IMR-90 (cell line): Measurements from ENCODE around the gene NMUR1. TPM values are rescaled to one million over a fixed set of nuclear protein-coding genes. Genes with fewer than 3 reads are reported as not detected.

Source experiments
- ATAC-seq: fragments of 200-7000 bp; cut with Tn5 transposase; 2 replicates; pipeline ENCODE4 v1.9.1; 2020; ENCODE audit warnings: low read depth, mild to moderate bottlenecking, moderate library complexity
- BruUV-seq: library from RNA; stranded (reverse); fragments of 400-500 nt; replicated peaks from 2 replicates; lab custom pipeline; 2021; lab: Mats Ljungman, UMichigan
- CTCF ChIA-PET: fragments of 300-600 bp; formaldehyde crosslinking; extraction: SDS; loops from one replicate; lab custom pipeline; 2021; ENCODE audit warnings: antibody characterized with exemption; lab: Yijun Ruan, JAX
- POLR2A ChIA-PET: fragments of 300-600 bp; sonication (Branson Sonifier 250); formaldehyde crosslinking; loops from one replicate; lab custom pipeline; 2022; ENCODE audit warnings: antibody characterized with exemption; ENCODE audit not compliant: unreplicated experiment; lab: Charles Lee
- DNase-seq: peaks from one replicate; pipeline ENCODE4 v3.0.0; 2013
- H2AFZ ChIP-seq: replicated peaks from 2 replicates; pipeline ENCODE3; 2013; ENCODE audit warnings: low read length, mild to moderate bottlenecking; ENCODE audit not compliant: poor library complexity
- H2AK5ac ChIP-seq: 2 replicates; pipeline ENCODE4 v1.6.1; 2013; ENCODE audit warnings: low read depth, low read length, inconsistent platforms
- H2AK9ac ChIP-seq: replicated peaks from 2 replicates; pipeline ENCODE3; 2013; ENCODE audit warnings: mild to moderate bottlenecking, low read depth, low read length, moderate library complexity; ENCODE audit not compliant: poor library complexity
- H2BK120ac ChIP-seq: 2 replicates; pipeline ENCODE4 v1.6.1; 2013; ENCODE audit warnings: low read depth, low read length, inconsistent platforms
- H2BK15ac ChIP-seq: 3 replicates; pipeline ENCODE4 v1.6.1; 2013; ENCODE audit warnings: low read depth, low read length, inconsistent platforms
- H2BK20ac ChIP-seq: 2 replicates; pipeline ENCODE4 v1.6.1; 2013; ENCODE audit warnings: low read depth, mild to moderate bottlenecking, inconsistent platforms, low read length, moderate library complexity
- H2BK5ac ChIP-seq: 2 replicates; pipeline ENCODE4 v1.6.1; 2013; ENCODE audit warnings: mild to moderate bottlenecking, low read depth, low read length, inconsistent platforms; ENCODE audit not compliant: poor library complexity, severe bottlenecking
- H3K14ac ChIP-seq: replicated peaks from 2 replicates; pipeline ENCODE4 v1.6.1; 2013; ENCODE audit warnings: low read depth, low read length, inconsistent platforms
- H3K18ac ChIP-seq: 2 replicates; pipeline ENCODE4 v1.6.1; 2013; ENCODE audit warnings: low read depth, low read length, control low read depth
- H3K23ac ChIP-seq: 2 replicates; pipeline ENCODE4 v1.6.1; 2013; ENCODE audit warnings: low read depth, low read length, inconsistent platforms
- H3K27ac ChIP-seq: 2 replicates; pipeline ENCODE4 v1.5.1; 2013; ENCODE audit warnings: mild to moderate bottlenecking, control low read depth, low read length; ENCODE audit not compliant: insufficient read depth
- H3K27me3 ChIP-seq: 2 replicates; pipeline ENCODE4 v1.6.1; 2013; ENCODE audit warnings: low read length; ENCODE audit not compliant: control insufficient read depth, insufficient read depth
- H3K36me3 ChIP-seq: 2 replicates; pipeline ENCODE4 v1.6.1; 2013; ENCODE audit warnings: low read length, mixed read lengths; ENCODE audit not compliant: control insufficient read depth, insufficient read depth
- H3K4ac ChIP-seq: 2 replicates; pipeline ENCODE4 v1.6.1; 2013; ENCODE audit warnings: low read depth, low read length, inconsistent platforms
- H3K4me1 ChIP-seq: 2 replicates; pipeline ENCODE4 v1.6.1; 2013; ENCODE audit warnings: low read length, mixed read lengths; ENCODE audit not compliant: control insufficient read depth, insufficient read depth
- H3K4me2 ChIP-seq: 2 replicates; pipeline ENCODE4 v1.6.1; 2013; ENCODE audit warnings: low read depth, mild to moderate bottlenecking, control low read depth, low read length, moderate library complexity
- H3K4me3 ChIP-seq: 2 replicates; pipeline ENCODE4 v1.5.1; 2013; ENCODE audit warnings: low read depth, mild to moderate bottlenecking, control low read depth, low read length, moderate library complexity; ENCODE audit not compliant: insufficient read depth
- H3K56ac ChIP-seq: 2 replicates; pipeline ENCODE4 v1.6.1; 2013; ENCODE audit warnings: low read length, inconsistent platforms; ENCODE audit not compliant: insufficient read depth; ENCODE audit errors: extremely low read depth
- H3K79me1 ChIP-seq, 2 experiments: 2 replicates each; pipeline ENCODE4 v1.6.1; 2013; ENCODE audit warnings: low read length in 2 of 2, inconsistent platforms in 1 of 2, low read depth in 1 of 2
- H3K9ac ChIP-seq: 2 replicates; pipeline ENCODE4 v1.6.1; 2013; ENCODE audit warnings: low read depth, low read length, control low read depth
- H3K9me1 ChIP-seq: 2 replicates; pipeline ENCODE4 v1.6.1; 2013; ENCODE audit warnings: low read length, inconsistent platforms; ENCODE audit not compliant: insufficient read depth
- H3K9me3 ChIP-seq: 2 replicates; pipeline ENCODE4 v1.6.1; 2013; ENCODE audit warnings: low read length; ENCODE audit not compliant: control insufficient read depth, insufficient read depth
- H4K20me1 ChIP-seq: 2 replicates; pipeline ENCODE4 v1.6.1; 2013; ENCODE audit warnings: low read length, inconsistent platforms; ENCODE audit not compliant: insufficient read depth
- H4K5ac ChIP-seq: 2 replicates; pipeline ENCODE4 v1.6.1; 2013; ENCODE audit warnings: mild to moderate bottlenecking, low read depth, low read length, control low read depth
- H4K8ac ChIP-seq, 2 experiments: 2 replicates each; pipeline ENCODE4 v1.6.1; 2013; ENCODE audit warnings: low read depth in 2 of 2, low read length in 2 of 2, control low read depth in 1 of 2, inconsistent platforms in 1 of 2
- H4K91ac ChIP-seq: 2 replicates; pipeline ENCODE4 v1.6.1; 2013; ENCODE audit warnings: low read depth, low read length, inconsistent platforms; ENCODE audit not compliant: insufficient read depth
- CEBPB ChIP-seq: IDR thresholded peaks from 2 replicates; pipeline ENCODE4 v1.6.1; 2012; ENCODE audit warnings: low read depth, low read length, improper control_type of control experiment
- FOS ChIP-seq: fragments of 150-350 bp; IDR thresholded peaks from 2 replicates; pipeline ENCODE4 v1.6.1; 2016; ENCODE audit warnings: low read depth, low read length
- MXI1 ChIP-seq: IDR thresholded peaks from 2 replicates; pipeline ENCODE4 v1.6.1; 2012; ENCODE audit warnings: low read depth, mild to moderate bottlenecking, low read length, moderate library complexity, borderline replicate concordance
- NFE2L2 ChIP-seq: fragments of 150-350 bp; IDR thresholded peaks from 2 replicates; pipeline ENCODE4 v1.6.1; 2016; ENCODE audit warnings: low read depth, mild to moderate bottlenecking, low read length
- POLR2A ChIP-seq: IDR thresholded peaks from 2 replicates; pipeline ENCODE4 v1.6.1; 2012; ENCODE audit warnings: mild to moderate bottlenecking, low read depth, low read length
- RAD21 ChIP-seq: IDR thresholded peaks from 2 replicates; pipeline ENCODE4 v1.6.1; 2012; ENCODE audit warnings: low read length, improper control_type of control experiment
- RCOR1 ChIP-seq: IDR thresholded peaks from 2 replicates; pipeline ENCODE4 v1.6.1; 2012; ENCODE audit warnings: mild to moderate bottlenecking, low read length, improper control_type of control experiment; ENCODE audit not compliant: insufficient replicate concordance
- WGBS, 2 experiments: methylation state at CpG; one replicate each; pipeline versions ENCODE4 v1.1.5 to v1.1.7; 2013; ENCODE audit warnings: missing lambda C conversion rate in 2 of 2; ENCODE audit not compliant: insufficient read length in 1 of 2; ENCODE audit errors: extremely low coverage in 2 of 2; 5-methylcytosine and 5-hydroxymethylcytosine counted together
- dilution Hi-C: fragments of 300-500 bp; cut with HindIII; formaldehyde crosslinking; loops from one replicate; pipeline ENCODE4 v1.14.3; 2018; ENCODE audit warnings: low sequenced_read_pairs; ENCODE audit not compliant: unreplicated experiment
- in situ Hi-C: fragments of 300-500 bp; cut with MboI; formaldehyde crosslinking; loops from 3 replicates; pipeline ENCODE4 v1.14.3; 2019; ENCODE audit warnings: low sequenced_read_pairs, inconsistent platforms, mixed read lengths
- intact Hi-C: fragments of 100-400 bp; cut with micrococcal nuclease; formaldehyde crosslinking; loops from 2 replicates; pipeline ENCODE4 v1.10.0; 2022
- polyA plus RNA-seq, 3 experiments: library from polyadenylated mRNA; depleted of rRNA; stranded (reverse); fragments of >200 nt; gene quantifications; 2 replicates each; pipeline ENCODE4 v1.2.3, GENCODE V29; 2012; ENCODE audit warnings: low replicate concordance in 1 of 3
- total RNA-seq: library from RNA; depleted of rRNA; stranded (reverse); fragments of >200 nt; gene quantifications from 2 replicates; pipeline ENCODE4 v1.2.3, GENCODE V29; 2012
- TF ChIP-seq, protein P1 (sequence below): fragments of 150-350 bp; IDR thresholded peaks from 2 replicates; pipeline ENCODE4 v1.6.1; 2016; ENCODE audit warnings: low read depth, mild to moderate bottlenecking, low read length, moderate library complexity, borderline replicate concordance

Gene NMUR1
- total and polyA plus RNA-seq, 2 of the 4 experiments (the other 2 are of a cell fraction): not detected

- peaks cover 8% of the 10 kb centered on the region for H3K4me1 ChIP-seq
- ChIA-PET CTCF (no interaction called here), POLR2A (no interaction called here)
- TF ChIP-seq FOS (no peak), NFE2L2 (no peak), MXI1 (no peak), RAD21 (no peak), RCOR1 (no peak), CEBPB (no peak), POLR2A (no peak)
- TF ChIP-seq, protein P1, sequence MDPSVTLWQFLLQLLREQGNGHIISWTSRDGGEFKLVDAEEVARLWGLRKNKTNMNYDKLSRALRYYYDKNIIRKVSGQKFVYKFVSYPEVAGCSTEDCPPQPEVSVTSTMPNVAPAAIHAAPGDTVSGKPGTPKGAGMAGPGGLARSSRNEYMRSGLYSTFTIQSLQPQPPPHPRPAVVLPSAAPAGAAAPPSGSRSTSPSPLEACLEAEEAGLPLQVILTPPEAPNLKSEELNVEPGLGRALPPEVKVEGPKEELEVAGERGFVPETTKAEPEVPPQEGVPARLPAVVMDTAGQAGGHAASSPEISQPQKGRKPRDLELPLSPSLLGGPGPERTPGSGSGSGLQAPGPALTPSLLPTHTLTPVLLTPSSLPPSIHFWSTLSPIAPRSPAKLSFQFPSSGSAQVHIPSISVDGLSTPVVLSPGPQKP: no peak
- intact Hi-C loops: no loop called here
- no peak overlapping the region for H3K4ac ChIP-seq
- no CpG with 5 or more reads among the region's 4 CpGs for WGBS, 2 experiments
- H2AFZ ChIP-seq: no peak overlapping the region
- no peak overlapping the region for H2AK5ac ChIP-seq
- no peak overlapping the region for H3K9ac ChIP-seq
- H3K56ac ChIP-seq: no peak overlapping the region
- H2BK120ac ChIP-seq: no peak overlapping the region
- no peak overlapping the region for H3K18ac ChIP-seq
- no TSS peak for BruUV-seq
- H3K4me3 ChIP-seq: no peak overlapping the region
- H2AK9ac ChIP-seq: no peak overlapping the region
- H3K9me3 ChIP-seq: no peaks in the 10 kb centered on the region
- no peaks in the 10 kb centered on the region for H3K36me3 ChIP-seq
- H2BK15ac ChIP-seq: no peak overlapping the region
- H4K8ac ChIP-seq: no peak overlapping the region
- H3K23ac ChIP-seq: no peak overlapping the region
- no peak overlapping the region for H3K14ac ChIP-seq
- no peak overlapping the region for H4K91ac ChIP-seq
- H3K9me1 ChIP-seq: no peaks in the 10 kb centered on the region; the same call in 1 of the 2 replicates
- dilution Hi-C loops: no loop called here
- peaks cover 2% of the 10 kb centered on the region; the same call in 1 of the 2 replicates for H3K27me3 ChIP-seq
- H3K27ac ChIP-seq: no peak overlapping the region
- H2BK5ac ChIP-seq: no peak overlapping the region
- ATAC-seq (no peak), DNase-seq (no peak)
- H3K4me2 ChIP-seq: no peak overlapping the region
- no peaks in the 10 kb centered on the region for H4K20me1 ChIP-seq
- H2BK20ac ChIP-seq: no peak overlapping the region
- no peaks in the 10 kb centered on the region for H3K79me1 ChIP-seq
- H4K5ac ChIP-seq: no peak overlapping the region
- in situ Hi-C loops: loop anchor here (5.0 kb wide), 1 partner anchor 82 kb away; no protein-coding TSS in a partner anchor
Observed at GRCh38 chr2:231519975-231520555, 10.2 kb downstream of the NMUR1 start.
